T-helper 1 cell treated with Interleukin-12 subunit alpha and Interleukin-12 subunit beta and Interleukin-4 antibody, amounts not matched to agents 30 ng/mL and 1 ng/mL, for 36 hours (primary cell): ENCODE data around the gene ANKRD39. TPM values are rescaled to one million over a fixed set of nuclear protein-coding genes. Genes with fewer than 3 reads are reported as not detected.

Source experiments
- intact Hi-C: fragments of 100-400 bp; cut with micrococcal nuclease; formaldehyde crosslinking; loops from one replicate; pipeline ENCODE4 v1.15.1; 2024
- total RNA-seq: library from RNA; stranded (reverse); gene quantifications from 2 replicates; pipeline ENCODE4 v1.2.3, GENCODE V29; 2022

Gene ANKRD39
- total RNA-seq, 1 donor from 2014 or later: 39.2 TPM

DNA sequence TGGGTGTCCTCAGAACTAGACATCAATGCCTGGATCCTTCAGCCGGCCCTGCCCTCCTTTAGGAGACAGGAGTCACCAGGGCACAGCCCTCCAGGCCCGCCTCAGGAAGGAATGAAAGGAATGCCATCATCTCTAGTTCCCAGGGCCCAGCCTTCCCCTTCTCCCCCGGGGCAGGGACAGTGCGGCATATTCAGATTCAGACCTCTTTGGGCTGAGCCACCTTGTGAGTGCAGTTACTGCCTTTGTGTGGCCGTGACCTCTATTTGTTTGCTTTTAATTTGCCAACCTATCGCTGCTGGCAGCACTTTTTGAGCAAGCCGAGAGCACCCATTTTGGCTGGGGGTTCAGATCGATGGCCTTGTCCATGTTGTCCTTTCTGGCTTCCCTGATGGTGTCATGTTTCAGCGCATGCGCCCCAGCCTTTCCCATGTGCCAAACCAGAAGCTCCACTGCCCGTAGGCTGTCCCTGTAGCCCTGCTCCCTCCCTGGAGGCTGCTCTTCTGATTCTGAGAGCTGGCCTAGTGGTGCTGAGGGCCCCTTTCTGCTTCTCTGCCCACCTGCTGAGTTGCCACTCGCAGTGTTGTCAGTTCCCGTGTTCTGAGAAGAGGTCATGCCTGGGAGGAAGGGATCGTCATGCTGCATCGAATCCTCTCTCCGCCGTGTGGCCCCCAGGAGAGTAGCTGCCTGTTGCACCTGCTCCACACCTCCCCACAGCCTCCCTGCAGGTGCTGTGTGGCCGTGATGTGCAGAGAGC lies 24.9 kb downstream of the ANKRD39 start:
- intact Hi-C loops: no loop called here

DNA sequence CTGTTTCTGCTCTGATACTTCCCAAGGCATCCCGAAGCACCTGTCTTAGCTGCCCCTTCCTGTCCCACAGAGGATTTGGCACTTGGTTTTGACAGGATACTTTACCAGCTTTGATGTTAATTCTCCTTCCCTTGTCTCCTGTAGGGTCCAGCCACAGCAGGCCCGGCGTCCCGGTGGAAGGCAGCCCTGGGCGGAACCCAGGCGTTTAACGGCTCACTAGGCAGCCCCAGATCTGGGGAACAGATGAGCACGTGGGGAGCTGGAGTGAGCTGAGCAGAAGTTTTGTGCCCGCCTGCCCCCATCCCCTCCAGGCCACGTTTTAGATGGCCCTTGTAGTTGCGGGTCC lies 25.4 kb downstream of the ANKRD39 start:
- intact Hi-C loops: no loop called here

DNA sequence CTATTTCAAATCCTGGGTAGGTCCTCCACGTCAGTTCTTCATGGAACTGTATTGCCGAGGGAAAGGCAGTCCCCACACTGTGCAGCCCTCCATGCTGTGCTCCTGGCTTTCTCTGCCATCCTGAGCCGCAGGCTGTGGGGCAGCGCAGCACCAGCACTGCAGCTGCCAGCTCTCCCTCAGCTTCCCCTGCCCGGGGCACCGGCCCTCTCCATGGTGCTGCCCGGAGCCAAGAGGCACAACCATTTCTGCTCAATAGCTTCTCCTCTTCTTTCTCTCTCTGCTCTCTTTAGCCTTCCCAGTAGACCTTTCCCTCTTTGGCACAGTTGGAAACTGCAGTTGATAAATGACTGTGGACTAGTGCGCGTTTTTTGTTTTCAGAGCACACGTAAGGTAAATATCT lies 26.1 kb downstream of the ANKRD39 start:
- intact Hi-C loops: no loop called here

DNA sequence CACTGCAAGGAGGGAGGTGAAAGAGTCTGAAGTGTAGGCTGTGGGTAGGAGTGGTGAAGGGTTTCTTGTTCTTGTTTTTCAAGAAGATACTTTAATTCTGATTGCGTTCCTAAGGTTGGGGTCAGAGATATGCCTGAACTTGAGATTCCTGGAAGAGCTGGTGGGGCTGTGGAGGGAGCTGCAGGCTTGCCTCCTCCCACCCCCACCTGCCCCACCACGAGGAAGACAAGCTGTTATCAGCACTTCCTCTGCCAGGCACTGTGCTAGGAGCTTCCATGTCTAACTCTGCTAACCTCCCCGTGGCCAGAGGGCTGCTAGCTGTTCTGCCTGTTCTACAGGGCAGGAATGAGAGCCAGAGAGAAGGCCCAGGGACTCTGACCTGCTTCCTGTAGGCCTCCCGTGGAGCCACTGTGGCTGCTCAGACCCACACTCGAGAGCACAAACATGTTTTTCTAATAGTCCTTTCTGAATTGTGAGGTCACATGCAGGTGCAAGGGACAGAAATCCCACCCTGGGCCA lies 27.7 kb downstream of the ANKRD39 start:
- intact Hi-C loops: no loop called here

DNA sequence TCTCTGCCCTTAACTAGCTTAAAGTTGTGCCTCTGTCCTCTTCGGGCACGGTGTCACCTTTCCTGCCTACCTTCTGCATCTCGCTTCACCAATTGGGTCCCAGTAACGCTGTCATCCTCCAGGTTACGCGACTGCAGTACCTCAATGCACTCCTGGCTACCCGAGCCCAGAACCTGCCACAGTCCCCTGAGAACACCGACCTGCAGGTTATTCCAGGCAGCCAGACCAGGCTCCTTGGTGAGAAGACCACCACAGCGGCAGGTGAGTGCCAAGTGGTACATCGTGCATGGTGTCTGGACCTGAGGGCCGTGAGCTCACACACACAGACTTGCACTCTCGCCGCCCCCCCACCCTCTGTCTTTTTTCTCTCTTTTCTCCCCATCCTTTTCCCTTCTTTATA lies 28.9 kb downstream of the ANKRD39 start:
- intact Hi-C loops: no loop called here

DNA sequence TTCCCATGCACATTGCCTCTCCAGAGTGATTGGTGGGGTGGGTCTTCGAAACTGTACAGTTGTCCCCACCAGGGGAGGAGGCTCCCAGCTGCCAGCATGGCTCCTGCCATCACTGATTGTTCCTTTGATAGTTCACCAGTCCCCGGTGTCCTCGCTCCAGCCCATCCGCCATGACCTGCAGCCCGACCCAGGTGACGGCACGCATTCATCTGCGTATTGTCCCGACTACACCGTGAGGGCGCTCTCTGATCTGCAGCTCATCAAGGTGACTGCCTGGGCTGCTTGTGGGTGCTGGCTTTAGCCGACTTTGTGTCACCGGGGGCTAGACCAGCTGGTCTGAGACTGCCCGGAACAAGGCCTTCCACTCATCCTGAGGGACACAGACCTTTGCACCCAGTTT lies 29.4 kb downstream of the ANKRD39 start:
- intact Hi-C loops: no loop called here

DNA sequence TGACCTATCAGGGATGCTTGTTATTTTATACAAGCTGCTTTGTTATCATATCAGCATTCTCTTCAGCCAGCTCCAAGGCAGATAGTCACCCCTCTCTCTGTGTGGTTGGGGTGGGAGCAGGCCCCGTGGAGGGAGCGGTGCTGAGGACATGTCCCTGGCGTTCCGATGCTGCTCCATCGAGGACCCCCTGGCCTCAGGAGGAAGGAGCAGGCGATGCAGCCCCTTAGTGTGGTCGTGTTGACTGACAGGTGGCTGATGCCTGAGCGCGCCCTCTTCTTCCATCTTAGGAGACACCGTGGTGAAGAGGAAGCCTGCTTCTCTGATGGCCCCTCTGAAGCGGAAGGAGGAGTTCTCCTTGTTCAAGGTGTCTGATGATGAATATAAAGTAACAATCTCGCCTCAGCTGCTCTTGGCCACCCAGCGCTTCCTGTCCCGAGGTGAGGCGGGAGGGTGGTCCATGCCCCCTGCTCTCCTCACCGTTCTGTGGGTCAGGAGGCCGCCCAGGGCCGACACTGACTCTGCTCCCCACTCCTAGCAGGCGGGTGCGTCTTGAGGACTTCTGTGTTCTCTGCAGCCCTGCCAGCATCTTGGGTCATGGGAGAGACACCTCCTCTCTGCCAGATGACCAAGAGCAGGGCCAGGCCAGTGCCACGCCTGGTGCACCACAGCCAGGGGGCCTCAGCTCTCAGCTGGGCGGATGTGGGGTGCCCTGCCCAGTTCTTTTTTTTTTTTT lies 31.1 kb downstream of the ANKRD39 start:
- intact Hi-C loops: no loop called here

DNA sequence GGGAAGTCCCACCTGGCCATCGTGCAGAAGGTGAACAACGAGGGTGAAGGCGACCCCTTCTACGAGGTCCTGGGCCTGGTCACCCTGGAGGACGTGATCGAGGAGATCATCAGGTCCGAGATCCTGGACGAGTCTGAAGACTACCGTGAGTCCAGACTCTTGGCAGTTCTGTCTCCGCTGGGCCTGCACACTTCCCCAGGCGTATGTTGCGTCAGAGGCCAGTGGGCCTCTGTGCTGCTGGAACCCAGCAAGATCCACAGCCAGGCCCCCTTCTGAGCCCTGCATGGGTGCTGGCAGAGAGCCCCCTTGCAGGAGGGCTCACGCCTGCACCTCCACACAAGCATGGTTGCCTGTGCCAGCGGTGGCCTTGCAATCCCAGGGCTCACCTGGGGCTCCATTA lies 32.8 kb downstream of the ANKRD39 start:
- intact Hi-C loops: no loop called here

DNA sequence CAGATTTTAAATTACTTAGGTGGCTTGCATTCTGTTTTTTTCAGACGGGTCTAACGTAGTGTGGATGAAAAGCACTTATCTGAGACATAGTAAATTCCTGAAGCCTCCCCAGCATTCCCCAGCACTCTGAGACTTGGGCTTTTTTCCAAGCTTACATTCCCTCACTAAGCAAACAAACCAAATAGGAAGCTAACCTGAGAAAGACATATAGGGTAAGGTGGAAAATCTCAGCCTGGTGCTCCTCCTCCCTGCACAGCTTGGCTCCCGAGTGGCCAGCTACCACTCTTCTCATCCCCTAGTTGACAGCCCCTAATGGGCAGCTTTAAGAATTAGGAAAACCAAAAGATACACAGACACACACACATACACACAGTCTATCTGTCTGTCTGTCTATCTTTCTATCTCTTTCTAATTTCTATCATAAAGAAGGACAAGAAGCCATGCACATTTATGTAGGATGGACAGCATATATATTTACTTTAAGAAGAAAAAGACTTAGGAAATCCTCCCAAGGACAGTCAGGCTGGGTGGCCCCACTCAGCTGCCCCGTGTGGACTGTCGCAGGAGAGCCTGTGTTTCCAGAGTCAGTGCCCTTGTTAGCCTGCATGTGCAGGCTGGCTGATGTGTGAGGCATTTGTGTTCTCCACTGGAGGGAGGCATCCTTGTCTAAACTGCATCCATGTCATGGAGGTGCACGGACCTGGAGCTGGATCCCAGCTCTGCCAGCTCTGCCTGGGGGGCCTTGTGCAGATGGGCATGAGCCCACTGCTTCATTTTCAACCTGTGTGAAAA lies 33.5 kb downstream of the ANKRD39 start:
- intact Hi-C loops: no loop called here

DNA sequence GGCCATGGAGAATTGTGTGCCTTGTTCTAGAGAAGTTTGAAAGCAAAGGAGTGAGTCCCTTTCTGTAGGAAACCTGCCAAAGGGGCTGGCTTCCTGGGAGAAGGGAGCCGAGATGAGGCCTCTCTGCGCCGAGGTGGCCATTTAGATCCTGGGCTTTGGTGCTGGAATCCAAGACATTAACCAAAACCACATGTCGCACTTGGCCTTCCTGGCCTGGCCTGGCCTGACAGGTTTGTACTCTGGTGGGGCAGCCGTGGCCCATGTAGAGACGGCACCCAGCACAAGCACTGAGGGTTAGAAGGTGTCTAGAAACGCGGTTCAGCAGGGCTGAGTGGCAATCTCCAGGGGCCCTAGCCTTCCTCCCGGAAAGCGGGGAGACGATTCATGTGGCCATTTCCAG lies 34.6 kb downstream of the ANKRD39 start:
- intact Hi-C loops: no loop called here

DNA sequence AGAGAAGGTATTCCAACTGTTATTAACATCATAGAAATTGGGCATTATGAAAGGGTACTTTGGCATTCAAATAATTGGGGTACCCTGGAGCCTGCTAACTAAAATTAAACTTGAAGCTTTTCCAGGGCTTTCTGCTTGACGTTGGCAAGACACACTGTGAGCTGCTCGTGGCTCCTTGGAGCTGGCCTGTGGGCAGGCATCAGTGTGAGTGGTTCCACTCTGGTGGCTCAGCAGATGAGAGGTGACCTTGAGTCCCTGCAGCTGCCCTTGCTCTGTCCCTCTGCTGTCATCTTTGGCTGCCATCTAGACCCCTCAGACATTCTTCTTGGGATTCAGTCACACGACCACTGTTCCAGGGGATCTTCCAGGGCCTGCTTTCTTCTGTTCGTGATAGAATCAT lies 35.0 kb downstream of the ANKRD39 start:
- intact Hi-C loops: no loop called here

DNA sequence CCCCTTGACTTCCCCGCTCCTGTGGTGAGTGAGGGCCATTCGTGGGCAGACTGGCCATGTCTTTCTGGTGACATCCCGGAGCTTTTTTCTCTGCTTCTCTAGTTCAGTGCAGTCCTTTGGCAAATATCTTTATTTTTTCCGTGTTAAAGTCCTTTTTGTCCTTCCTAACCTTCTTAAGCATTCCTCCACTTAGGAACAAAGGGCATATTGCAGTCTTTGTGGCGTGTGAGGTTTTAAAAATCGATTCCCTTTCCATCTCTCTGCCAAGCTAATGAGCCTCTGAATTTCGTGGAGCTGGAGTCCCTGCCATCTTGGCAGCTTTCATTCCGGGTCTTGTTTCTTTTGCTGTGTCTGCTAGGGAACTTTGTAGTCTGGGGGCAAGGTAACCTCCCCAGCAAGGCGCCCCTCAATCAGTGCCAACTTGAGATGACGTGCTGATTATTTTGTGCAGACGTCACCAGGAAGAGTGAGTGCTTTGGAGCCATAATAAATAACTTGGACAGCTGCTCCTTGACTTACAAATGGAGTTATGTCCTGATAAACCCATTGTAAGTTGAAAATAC lies 36.6 kb downstream of the ANKRD39 start:
- intact Hi-C loops: no loop called here

DNA sequence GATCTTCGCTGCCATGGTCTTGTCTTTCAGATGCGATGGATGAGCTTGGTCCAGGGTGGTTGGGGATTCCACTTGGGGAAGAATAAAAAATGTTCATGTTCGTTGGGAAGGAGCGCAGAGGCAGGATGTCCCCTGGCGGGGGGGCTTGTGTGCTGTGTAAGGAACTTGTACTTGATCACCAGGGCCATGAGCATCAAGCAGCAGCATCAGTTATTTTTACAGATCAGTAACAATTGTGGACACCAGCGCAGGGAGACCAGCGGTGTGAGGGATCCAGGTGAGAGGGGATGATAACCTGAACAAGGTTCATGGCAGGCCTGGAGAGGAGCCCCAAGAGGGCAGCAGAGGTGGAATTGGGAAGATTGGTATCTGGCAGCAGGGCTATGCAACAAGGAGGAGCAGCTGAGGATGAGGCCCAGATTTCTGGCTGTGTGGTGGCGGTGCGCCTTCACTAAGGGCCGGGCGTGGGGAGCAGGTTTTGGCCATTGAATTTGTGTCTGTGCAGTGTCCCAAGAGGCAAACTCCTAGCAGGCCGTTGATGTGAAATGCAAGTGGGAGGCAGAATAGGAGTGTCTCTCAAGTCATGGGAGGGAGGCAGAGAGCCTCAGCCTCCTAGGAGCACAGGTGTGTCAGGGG lies 37.8 kb downstream of the ANKRD39 start:
- intact Hi-C loops: loop anchor here (5.0 kb wide), 2 partner anchors 483 to 498 kb away; partner anchors contain the start of gene NCAPH

DNA sequence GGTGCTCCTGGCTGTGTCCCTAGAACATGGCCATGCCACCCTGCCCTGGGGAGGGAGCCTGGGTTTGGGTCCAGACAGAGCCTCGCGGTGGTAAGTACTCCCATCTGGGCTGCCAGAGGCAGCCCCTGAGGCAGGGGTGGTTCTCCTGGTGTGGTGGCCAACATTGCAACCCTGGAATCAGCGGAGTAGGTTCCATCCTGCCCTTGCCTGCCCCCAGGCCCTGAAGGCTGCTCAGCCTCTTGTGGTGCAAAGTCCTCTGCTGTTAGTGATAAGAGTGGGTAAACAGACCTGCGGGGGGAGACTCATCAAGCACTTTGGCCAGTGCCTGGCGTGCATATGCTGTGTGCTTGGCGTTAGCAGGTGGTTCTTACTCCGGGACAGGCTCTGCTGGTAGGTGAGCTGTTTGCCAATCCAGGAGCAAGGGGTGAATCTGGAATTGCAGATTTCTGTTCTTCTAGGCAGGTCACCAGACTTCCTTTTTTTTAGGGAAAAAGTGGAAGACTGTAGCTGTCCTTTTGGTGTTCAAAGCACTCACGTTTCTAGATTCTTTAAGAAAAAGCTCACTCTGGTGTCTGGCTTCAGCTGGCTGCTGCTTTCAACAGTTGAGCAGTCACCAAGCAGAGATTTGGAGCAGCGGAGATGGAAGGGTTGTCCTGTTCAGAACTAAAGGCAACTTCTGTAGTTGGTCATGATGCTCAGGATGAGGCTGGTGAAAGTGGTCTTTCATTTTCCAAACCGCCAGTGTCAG lies 38.5 kb downstream of the ANKRD39 start:
- intact Hi-C loops: loop anchor here (5.0 kb wide), 2 partner anchors 482 to 497 kb away; partner anchors contain the start of gene NCAPH

DNA sequence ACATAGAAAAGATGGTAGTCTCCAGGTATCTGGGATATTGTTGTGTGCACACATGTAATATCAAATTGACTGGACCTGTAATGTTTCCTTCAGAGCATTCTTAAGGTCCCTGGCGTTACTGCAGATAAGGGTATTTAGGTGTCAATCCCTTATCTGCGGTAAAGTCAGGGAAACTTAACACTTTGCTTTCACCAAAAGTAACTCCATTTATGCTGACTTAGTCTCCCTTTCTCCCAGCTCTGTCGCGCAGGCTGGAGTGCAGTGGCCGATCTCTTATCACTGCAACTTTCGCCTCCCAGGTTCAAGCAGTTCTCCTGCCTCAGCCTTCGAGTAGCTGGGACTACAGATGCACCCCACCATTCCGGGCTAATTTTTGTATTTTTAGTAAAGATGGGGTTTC lies 39.9 kb downstream of the ANKRD39 start:
- intact Hi-C loops: loop anchor here (2.0 to 5.0 kb wide), 4 partner anchors 43 to 496 kb away; partner anchors contain the start of genes ARID5A and NCAPH

DNA sequence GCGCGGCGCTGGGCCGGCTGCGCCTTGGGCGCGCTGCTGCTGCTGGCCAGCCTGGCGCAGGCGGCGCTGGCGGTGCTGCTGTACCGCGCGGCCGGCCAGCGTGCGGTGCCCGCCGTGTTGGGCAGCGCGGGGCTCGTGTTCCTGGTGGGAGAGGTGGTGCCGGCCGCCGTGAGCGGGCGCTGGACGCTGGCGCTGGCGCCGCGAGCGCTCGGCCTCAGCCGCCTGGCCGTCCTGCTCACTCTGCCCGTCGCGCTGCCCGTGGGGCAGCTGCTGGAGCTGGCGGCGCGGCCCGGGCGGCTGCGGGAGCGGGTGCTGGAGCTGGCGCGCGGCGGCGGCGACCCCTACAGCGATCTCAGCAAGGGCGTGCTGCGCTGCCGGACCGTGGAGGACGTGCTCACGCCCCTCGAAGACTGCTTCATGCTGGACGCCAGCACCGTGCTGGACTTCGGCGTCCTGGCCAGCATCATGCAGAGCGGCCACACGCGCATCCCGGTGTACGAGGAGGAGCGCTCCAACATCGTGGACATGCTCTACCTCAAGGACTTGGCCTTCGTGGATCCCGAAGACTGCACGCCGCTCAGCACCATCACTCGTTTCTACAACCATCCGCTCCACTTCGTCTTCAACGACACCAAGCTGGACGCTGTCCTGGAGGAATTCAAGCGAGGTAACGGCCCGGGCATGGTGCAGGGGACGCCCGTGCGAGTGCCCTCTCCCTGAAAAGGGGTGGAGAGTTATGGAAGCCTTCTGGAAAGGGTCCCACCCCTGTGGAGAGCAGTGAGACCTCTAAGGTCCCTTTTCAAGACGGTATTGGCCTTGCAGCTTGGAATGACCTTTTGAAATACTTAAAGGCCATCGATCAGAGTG lies 40.7 kb downstream of the ANKRD39 start:
- intact Hi-C loops: loop anchor here (1.0 to 5.0 kb wide), 12 partner anchors 22 to 495 kb away; partner anchors contain the start of genes ANKRD36, ANKRD39, ARID5A and CNNM4

DNA sequence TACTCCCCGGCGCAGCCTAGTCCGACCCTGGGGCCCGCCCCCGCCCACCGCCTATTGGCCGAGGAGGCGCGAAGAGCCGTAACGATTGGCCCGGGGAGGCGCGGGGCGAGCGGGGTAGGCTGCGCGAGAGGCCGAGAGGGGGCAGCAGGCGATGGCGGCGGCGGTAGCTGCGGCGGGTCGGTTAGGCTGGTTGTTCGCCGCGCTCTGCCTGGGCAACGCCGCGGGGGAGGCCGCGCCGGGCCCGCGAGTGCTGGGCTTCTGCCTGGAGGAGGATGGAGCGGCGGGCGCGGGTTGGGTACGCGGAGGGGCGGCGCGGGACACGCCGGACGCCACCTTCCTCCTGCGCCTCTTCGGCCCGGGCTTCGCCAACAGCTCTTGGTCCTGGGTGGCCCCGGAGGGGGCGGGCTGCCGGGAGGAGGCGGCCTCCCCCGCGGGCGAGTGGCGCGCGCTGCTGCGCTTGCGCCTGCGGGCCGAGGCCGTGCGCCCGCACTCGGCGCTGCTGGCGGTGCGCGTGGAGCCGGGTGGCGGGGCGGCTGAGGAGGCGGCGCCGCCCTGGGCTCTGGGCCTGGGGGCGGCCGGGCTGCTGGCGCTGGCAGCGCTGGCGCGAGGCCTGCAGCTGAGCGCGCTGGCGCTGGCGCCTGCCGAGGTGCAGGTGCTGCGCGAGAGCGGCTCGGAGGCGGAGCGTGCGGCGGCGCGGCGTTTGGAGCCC lies 41.5 kb downstream of the ANKRD39 start, which contains the start of gene CNNM3:
Gene CNNM3, plus strand, starts transcription at position 142 of the 709 bp plus-strand sequence. Its CDS starts 10 bp downstream, at position 152.
- intact Hi-C loops: loop anchor here (1.0 to 5.0 kb wide), 12 partner anchors 23 to 494 kb away; partner anchors contain the start of genes ANKRD36, ANKRD39, ARID5A and CNNM4
